Measurements from ENCODE around the gene RAD21L1. TPM values are rescaled to one million over a fixed set of nuclear protein-coding genes. Genes with fewer than 3 reads are reported as not detected.

The RAD21L1 gene
- total and polyA plus RNA-seq, 8 donors: not detected

DNA sequence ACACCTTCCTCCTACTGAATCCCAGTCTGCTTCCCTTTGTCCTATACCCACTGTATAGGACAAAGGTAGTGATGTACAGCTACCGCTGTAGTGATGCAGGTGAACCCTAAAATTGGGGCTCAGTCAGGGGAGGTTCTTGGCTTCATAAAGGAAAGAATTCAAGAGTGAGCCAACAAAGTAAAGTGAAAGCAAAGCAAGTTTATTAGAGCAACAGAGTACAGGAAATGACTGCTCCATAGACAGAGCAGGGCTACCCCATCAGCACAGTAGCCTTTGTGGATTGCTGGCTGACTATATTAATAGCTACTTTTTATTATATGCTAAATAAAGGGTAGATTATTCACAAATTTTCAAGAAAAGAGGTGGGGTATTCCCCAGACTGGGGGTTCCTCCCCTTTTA lies 25.9 kb upstream of the RAD21L1 start:
- DNase-seq (no peak), FAIRE-seq (no peak), ATAC-seq (no peak)
- Histone ChIP-seq H3K36me3 (no peaks in the 10 kb centered on the region), H3K27ac (no peak overlapping the region), H3K9me3 (no peaks in the 10 kb centered on the region), H3K27me3 (no peaks in the 10 kb centered on the region), H3K4me1 (no peaks in the 10 kb centered on the region), H3K4me3 (no peak overlapping the region)
- intact Hi-C loops (cut with DNase I): loop anchor here in 1 of 3 donors (10.0 kb wide), 1 partner anchor 385 kb away; no protein-coding TSS in a partner anchor
- whole genome bisulfite sequencing, 2 donors: 92 to 96% methylated on average over 1 of the region's 1 CpG
- TF ChIP-seq, protein P1, sequence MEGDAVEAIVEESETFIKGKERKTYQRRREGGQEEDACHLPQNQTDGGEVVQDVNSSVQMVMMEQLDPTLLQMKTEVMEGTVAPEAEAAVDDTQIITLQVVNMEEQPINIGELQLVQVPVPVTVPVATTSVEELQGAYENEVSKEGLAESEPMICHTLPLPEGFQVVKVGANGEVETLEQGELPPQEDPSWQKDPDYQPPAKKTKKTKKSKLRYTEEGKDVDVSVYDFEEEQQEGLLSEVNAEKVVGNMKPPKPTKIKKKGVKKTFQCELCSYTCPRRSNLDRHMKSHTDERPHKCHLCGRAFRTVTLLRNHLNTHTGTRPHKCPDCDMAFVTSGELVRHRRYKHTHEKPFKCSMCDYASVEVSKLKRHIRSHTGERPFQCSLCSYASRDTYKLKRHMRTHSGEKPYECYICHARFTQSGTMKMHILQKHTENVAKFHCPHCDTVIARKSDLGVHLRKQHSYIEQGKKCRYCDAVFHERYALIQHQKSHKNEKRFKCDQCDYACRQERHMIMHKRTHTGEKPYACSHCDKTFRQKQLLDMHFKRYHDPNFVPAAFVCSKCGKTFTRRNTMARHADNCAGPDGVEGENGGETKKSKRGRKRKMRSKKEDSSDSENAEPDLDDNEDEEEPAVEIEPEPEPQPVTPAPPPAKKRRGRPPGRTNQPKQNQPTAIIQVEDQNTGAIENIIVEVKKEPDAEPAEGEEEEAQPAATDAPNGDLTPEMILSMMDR (IDR thresholded peaks at IDR 0.05): no peak

DNA sequence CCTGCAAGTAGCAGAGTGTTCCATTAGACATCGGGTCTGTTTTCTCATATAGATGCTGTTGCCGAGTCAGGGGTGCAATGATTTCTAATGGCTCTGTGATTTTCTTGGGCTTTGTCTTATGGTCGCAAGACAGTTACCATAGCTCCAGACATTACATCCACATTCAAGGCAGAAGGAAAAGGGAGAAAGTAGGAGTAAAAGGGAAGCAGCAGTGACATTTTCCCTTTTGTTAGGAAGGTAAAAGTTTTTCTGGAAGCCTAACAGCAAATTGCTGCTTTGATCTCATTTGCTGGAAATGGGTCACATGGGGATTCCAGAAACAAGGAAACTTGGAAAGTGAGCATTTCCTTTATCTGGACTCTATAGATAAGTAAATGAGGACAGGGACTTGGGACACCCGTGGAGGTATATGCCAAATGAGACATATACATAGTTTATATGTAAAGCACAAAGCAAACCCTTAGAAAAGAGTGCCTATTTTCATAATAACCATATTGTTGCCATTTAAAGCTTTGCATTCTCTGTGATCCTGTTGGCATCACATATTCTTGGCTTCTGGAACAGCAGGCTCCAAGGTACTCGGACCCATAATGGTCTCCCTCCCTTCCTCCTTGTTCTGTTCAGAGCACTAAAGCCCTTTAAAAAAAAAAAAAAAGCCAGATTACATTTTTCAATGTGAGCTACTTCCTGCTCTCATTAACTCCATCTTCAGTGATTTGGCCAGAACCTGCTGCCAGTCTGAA lies 22.9 kb upstream of the RAD21L1 start, which contains the start of gene C20orf202:
Gene C20orf202 (plus strand): TSS at position 693 of the 743 bp plus-strand sequence. CDS start 132 bp downstream, outside the sequence.
- H3K27ac ChIP-seq: no peak within 1 kb of the TSS

DNA sequence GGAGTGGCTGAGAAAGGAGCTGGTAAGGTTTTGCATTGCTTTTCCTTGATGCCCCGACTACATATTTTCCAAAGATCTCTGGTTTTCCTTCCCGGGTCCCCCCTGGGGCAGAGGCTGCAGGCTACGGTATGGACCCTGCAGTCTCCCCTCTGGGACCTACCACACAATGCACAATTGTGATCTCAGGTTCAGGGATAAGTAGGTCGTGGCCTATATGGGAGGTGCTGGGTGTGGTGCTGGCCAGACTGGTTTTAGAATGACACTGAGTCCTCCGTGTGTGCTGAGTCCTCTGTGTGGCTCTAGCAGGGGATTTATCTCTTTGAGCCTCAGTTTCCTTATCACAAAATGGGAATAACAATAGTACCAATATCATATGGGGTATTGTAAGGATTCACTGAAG lies 22.2 kb upstream of the RAD21L1 start:
- intact Hi-C loops (cut with DNase I): no loop called here
- TF ChIP-seq, protein P1 (IDR thresholded peaks at IDR 0.05): no peak
- Histone ChIP-seq H3K4me3 (no peak overlapping the region), H3K9me3 (no peaks in the 10 kb centered on the region), H3K27me3 (no peaks in the 10 kb centered on the region), H3K4me1 (no peaks in the 10 kb centered on the region), H3K27ac (no peak overlapping the region), H3K36me3 (no peaks in the 10 kb centered on the region)
- DNase-seq (no peak), ATAC-seq (no peak), FAIRE-seq (no peak)
- WGBS, 2 donors: 38 to 40% methylated on average over 5 of the region's 5 CpGs

More for the DNA sequence above, 22.9 kb upstream of the RAD21L1 start, which contains the start of gene C20orf202:
- FAIRE-seq (no peak), DNase-seq (no peak), ATAC-seq (no peak)
- Histone ChIP-seq H3K9me3 (no peaks in the 10 kb centered on the region), H3K27me3 (no peaks in the 10 kb centered on the region), H3K36me3 (no peaks in the 10 kb centered on the region), H3K4me3 (no peak within 1 kb of the TSS), H3K4me1 (no peaks in the 10 kb centered on the region)
- intact Hi-C loops (cut with DNase I): no loop called here
- TF ChIP-seq, protein P1 (IDR thresholded peaks at IDR 0.05): no peak
- 56% methylated on average over 5 of the region's 5 CpGs for WGBS, 2 donors

DNA sequence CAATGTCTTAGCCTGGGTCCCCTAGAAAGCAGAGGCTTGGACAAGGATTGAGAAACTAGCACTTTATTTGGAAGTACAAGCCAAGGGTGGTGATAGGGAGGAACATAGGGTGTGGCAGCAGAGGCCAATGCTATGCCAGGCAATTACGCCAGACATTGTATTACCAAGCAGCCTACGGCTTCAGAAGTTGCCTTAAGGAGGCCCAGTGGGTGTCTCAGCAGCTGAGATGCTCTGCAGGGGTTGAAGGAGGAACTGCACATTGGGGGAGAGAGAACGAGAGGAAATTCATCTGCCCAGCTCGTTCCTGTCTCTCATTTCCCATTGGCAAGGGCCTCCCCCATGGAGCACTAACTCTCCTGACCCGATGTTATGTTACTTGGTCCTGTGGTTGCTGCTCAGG lies 21.7 kb upstream of the RAD21L1 start:
- FAIRE-seq: no peak
- ATAC-seq: no peak
- Histone ChIP-seq H3K27ac (no peak overlapping the region), H3K36me3 (no peaks in the 10 kb centered on the region), H3K9me3 (no peaks in the 10 kb centered on the region), H3K4me3 (no peak overlapping the region), H3K27me3 (no peaks in the 10 kb centered on the region), H3K4me1 (no peaks in the 10 kb centered on the region)
- TF ChIP-seq, protein P1 (IDR thresholded peaks at IDR 0.05): no peak
- 63 to 76% methylated on average over 5 of the region's 5 CpGs for WGBS, 2 donors
- intact Hi-C loops (cut with DNase I): no loop called here
- no peak for DNase-seq

DNA sequence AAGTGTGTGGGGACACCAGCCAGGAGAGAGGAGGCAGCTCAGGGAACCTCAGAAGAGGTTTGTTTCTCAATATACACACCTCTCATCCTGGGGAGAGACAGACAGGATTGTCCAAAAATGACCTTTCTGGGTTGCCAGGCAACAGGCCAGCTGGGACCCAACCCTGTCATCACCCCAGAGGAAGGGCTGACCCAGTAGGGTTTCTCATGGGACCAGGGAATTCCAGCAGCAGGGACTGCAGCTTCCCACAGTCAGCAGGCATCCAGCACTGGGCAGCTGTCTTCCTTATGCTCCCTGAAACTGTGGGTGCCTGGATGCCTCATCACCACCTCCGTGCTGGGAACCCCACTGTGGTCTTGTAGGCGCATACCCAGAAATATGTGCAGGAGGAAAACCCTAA lies 21.3 kb upstream of the RAD21L1 start:
- Histone ChIP-seq H3K4me1 (no peaks in the 10 kb centered on the region), H3K36me3 (no peaks in the 10 kb centered on the region), H3K27ac (no peak overlapping the region), H3K4me3 (no peak overlapping the region), H3K9me3 (no peaks in the 10 kb centered on the region), H3K27me3 (no peaks in the 10 kb centered on the region)
- 82 to 83% methylated on average over 2 of the region's 2 CpGs for WGBS, 2 donors
- TF ChIP-seq, protein P1 (IDR thresholded peaks at IDR 0.05): no peak
- DNase-seq (no peak), FAIRE-seq (no peak), ATAC-seq (no peak)
- intact Hi-C loops (cut with DNase I): no loop called here

Measured in pancreas (tissue), 10 donors.